ENCODE results near the gene LDLR.

Gene LDLR

DNA sequence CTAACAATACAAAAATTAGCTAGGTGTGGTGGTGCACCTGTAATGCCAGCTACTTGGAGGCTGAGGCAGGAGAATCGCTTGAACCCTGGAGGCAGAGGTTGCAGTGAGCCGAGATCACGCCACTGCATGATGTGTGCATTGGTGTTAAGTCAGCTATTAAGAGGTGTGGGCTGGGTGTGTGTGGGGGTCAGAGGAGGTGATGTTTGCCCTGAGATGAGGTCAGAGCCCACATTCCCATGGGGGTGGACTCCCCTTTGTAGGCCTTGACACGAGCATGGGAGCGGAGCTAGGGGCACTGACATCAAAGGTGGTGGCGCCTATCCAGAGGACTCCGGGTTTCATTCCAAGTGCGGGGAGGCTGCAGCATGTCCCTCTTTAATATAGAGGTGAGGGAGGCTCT lies 34.6 kb upstream of the LDLR start:
- H3K27me3 ChIP-seq (replicated peaks; ENCODE audit: control insufficient read depth, insufficient read depth, low read length) = no peaks in the 10 kb centered on the region
- H3K9ac ChIP-seq (ENCODE audit: low read length) = no peak overlapping the region
- H3K4me3 ChIP-seq (ENCODE audit: low read length) = no peak overlapping the region
- peaks cover 11% of the 10 kb centered on the region for H3K4me1 ChIP-seq (ENCODE audit: control insufficient read depth, insufficient read depth, low read length)
- H3K9me3 ChIP-seq (ENCODE audit: control insufficient read depth, low read length) = no peaks in the 10 kb centered on the region
- no peak for DNase-seq (ENCODE audit: low read depth)
- H3K36me3 ChIP-seq (ENCODE audit: control insufficient read depth, insufficient read depth, low read length, severe bottlenecking) = peaks cover 19% of the 10 kb centered on the region

DNA sequence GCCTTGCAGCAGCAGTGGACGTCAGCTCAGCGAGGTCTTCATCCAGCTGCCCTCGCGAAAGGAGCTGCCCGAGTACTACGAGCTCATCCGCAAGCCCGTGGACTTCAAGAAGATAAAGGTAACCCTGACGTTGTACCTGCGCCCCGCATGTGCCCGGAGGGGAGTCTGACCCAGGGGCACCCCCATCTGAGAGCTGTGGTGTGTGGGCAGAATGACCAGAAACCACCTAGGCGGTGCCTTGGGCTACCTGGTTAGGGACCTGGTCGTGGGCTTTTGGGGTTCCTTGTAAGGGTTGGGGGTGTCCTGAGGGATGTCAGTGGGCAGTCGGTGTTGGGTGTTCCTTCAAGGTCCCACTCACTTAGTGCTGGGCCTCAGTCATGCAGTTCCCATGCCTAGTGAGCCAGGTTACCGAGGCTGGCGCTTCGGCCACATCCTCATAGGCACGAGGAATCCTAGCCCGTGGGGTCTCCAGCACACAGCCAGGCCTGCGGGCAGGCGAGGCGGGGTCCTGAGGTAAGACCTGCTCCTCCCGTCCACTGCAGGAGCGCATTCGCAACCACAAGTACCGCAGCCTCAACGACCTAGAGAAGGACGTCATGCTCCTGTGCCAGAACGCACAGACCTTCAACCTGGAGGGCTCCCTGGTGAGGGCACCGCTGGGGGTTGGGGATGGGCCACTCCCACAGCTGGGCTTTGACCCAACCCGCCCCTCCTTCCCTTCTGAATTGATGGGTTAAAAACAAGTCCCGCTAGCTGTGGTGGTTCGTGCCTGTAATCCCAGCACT lies 30.8 kb upstream of the LDLR start:
- no peaks in the 10 kb centered on the region for H3K27me3 ChIP-seq (replicated peaks; ENCODE audit: control insufficient read depth, insufficient read depth, low read length)
- no peaks in the 10 kb centered on the region for H3K9me3 ChIP-seq (ENCODE audit: control insufficient read depth, low read length)
- H3K4me3 ChIP-seq (ENCODE audit: low read length) = no peak overlapping the region
- H3K36me3 ChIP-seq (ENCODE audit: control insufficient read depth, insufficient read depth, low read length, severe bottlenecking) = peaks cover 39% of the 10 kb centered on the region
- no peak for DNase-seq (ENCODE audit: low read depth)
- H3K9ac ChIP-seq (ENCODE audit: low read length) = no peak overlapping the region
- H3K4me1 ChIP-seq (ENCODE audit: control insufficient read depth, insufficient read depth, low read length) = peaks cover 10% of the 10 kb centered on the region

DNA sequence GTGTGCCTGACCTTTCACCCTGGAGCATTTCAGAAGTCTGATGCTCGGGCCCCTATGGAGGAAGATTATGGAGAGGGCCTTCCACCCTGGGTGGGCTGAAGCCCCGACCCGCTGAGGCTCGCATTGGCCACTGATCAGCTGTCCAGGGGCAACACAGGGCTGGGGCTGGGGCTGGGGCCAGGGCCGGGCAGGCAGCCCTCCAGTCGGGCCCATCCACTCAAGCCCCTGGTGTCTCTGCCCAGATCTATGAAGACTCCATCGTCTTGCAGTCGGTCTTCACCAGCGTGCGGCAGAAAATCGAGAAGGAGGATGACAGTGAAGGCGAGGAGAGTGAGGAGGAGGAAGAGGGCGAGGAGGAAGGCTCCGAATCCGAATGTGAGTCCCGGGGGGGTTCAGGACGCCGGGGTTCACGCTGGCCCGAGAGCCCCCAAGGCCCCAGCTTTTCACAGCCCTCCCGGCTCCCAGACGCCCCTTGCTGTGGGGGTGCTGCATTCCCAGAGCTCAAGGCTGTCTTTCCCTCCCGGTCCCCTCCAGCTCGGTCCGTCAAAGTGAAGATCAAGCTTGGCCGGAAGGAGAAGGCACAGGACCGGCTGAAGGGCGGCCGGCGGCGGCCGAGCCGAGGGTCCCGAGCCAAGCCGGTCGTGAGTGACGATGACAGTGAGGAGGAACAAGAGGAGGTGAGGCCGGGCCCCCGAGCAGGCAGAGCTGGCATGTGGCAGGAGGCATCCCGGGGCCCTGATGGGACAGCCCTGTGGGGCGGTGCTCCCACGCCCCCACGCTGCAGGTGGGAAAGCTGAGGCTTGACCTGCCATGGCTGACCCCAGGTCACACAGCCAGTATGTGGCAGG lies 29.5 kb upstream of the LDLR start:
- H3K27me3 ChIP-seq (replicated peaks; ENCODE audit: control insufficient read depth, insufficient read depth, low read length) = no peaks in the 10 kb centered on the region
- H3K9me3 ChIP-seq (ENCODE audit: control insufficient read depth, low read length) = no peaks in the 10 kb centered on the region
- no peak for DNase-seq (ENCODE audit: low read depth)
- peaks cover 39% of the 10 kb centered on the region for H3K36me3 ChIP-seq (ENCODE audit: control insufficient read depth, insufficient read depth, low read length, severe bottlenecking)
- H3K9ac ChIP-seq (ENCODE audit: low read length) = no peak overlapping the region
- H3K4me3 ChIP-seq (ENCODE audit: low read length) = no peak overlapping the region
- H3K4me1 ChIP-seq (ENCODE audit: control insufficient read depth, insufficient read depth, low read length) = peaks cover 10% of the 10 kb centered on the region

DNA sequence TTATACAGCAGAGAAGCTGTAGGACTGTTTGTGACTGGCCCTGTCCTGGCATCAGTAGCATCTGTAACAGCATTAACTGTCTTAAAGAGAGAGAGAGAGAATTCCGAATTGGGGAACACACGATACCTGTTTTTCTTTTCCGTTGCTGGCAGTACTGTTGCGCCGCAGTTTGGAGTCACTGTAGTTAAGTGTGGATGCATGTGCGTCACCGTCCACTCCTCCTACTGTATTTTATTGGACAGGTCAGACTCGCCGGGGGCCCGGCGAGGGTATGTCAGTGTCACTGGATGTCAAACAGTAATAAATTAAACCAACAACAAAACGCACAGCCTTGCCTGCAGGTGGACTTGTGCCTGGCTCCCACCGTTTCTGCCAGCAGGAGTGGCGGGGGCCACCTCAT lies 27.3 kb upstream of the LDLR start:
- Histone ChIP-seq H3K36me3 (ENCODE audit: control insufficient read depth, insufficient read depth, low read length, severe bottlenecking) (peaks cover 32% of the 10 kb centered on the region), H3K9ac (ENCODE audit: low read length) (no peak overlapping the region), H3K4me1 (ENCODE audit: control insufficient read depth, insufficient read depth, low read length) (peaks cover 14% of the 10 kb centered on the region), H3K4me3 (ENCODE audit: low read length) (no peak overlapping the region), H3K27me3 (replicated peaks; ENCODE audit: control insufficient read depth, insufficient read depth, low read length) (no peaks in the 10 kb centered on the region), H3K9me3 (ENCODE audit: control insufficient read depth, low read length) (no peaks in the 10 kb centered on the region)
- DNase-seq (ENCODE audit: low read depth) = no peak

DNA sequence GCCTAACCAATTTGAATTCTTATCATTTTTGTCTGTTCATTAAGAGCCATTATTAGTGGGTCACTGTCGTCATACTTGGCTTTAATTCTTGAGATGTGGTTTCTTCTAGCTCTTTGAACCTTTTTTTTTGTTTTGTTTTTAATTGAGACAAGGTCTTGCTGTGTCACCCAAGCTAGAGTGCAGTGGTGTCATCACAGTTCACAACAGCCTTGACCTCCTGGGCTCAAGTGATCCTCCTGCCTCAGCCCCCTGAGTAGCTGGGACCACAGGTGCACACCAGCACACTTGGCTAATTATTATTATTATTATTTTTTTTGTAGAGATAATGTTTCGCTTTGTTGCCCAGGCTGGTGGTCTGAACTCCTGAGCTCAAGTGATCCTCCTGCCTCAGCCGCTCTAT lies 25.8 kb upstream of the LDLR start:
- H3K9me3 ChIP-seq (ENCODE audit: control insufficient read depth, low read length) = no peaks in the 10 kb centered on the region
- peaks cover 35% of the 10 kb centered on the region for H3K36me3 ChIP-seq (ENCODE audit: control insufficient read depth, insufficient read depth, low read length, severe bottlenecking)
- H3K9ac ChIP-seq (ENCODE audit: low read length) = no peak overlapping the region
- no peak overlapping the region for H3K4me3 ChIP-seq (ENCODE audit: low read length)
- H3K27me3 ChIP-seq (replicated peaks; ENCODE audit: control insufficient read depth, insufficient read depth, low read length) = no peaks in the 10 kb centered on the region
- H3K4me1 ChIP-seq (ENCODE audit: control insufficient read depth, insufficient read depth, low read length) = peaks cover 14% of the 10 kb centered on the region
- no peak for DNase-seq (ENCODE audit: low read depth)

DNA sequence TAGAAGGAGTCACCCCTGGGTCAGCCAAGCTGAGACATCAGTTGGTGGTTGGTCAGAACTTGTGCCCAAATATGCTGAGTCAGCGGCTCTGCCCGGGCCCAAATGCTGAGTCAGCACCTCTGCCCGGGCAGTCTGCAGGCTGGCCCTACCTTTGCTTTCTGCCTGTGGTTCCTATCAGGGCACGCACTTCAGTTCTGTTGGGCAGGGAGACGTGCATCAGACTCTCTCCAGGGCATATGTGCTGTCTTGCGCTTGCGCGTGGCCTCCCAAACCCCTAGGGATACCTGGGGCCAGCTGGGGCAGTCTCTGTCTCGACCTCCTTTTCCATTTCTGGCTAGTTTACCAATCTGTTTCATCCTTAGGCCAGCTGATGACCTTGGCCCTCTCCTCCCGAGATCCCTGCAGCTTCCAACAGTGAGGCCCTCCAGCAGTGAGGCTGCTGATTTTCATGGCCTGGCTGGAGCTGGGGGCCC lies 24.4 kb upstream of the LDLR start:
- H3K27me3 ChIP-seq (replicated peaks; ENCODE audit: control insufficient read depth, insufficient read depth, low read length) = no peaks in the 10 kb centered on the region
- no peaks in the 10 kb centered on the region for H3K9me3 ChIP-seq (ENCODE audit: control insufficient read depth, low read length)
- H3K4me3 ChIP-seq (ENCODE audit: low read length) = no peak overlapping the region
- H3K9ac ChIP-seq (ENCODE audit: low read length) = no peak overlapping the region
- peaks cover 27% of the 10 kb centered on the region for H3K36me3 ChIP-seq (ENCODE audit: control insufficient read depth, insufficient read depth, low read length, severe bottlenecking)
- H3K4me1 ChIP-seq (ENCODE audit: control insufficient read depth, insufficient read depth, low read length) = peaks cover 4% of the 10 kb centered on the region
- DNase-seq (ENCODE audit: low read depth) = no peak

DNA sequence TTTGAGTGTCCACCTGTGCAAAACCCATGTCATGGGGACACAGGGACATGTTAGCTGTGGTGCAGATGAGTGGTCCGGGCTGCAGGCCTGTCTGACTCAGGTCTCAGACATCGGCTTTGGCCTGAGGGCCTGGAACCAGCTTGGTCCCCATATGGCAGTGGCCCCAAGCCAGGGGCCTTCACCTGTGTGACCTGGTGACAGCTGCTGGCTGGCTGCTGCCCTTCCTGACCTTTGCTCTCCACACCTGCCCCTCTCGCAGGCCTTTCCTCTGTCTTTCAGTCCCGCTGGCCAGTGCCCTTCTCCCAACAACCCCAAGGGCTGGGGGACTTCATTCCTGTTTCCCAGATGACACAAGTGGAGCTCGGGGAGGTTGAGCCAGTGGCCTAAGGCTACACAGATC lies 22.9 kb upstream of the LDLR start:
- H3K27me3 ChIP-seq (replicated peaks; ENCODE audit: control insufficient read depth, insufficient read depth, low read length) = no peaks in the 10 kb centered on the region
- peaks cover 17% of the 10 kb centered on the region for H3K36me3 ChIP-seq (ENCODE audit: control insufficient read depth, insufficient read depth, low read length, severe bottlenecking)
- H3K4me3 ChIP-seq (ENCODE audit: low read length) = no peak overlapping the region
- H3K9me3 ChIP-seq (ENCODE audit: control insufficient read depth, low read length) = no peaks in the 10 kb centered on the region
- peaks cover 4% of the 10 kb centered on the region for H3K4me1 ChIP-seq (ENCODE audit: control insufficient read depth, insufficient read depth, low read length)
- no peak for DNase-seq (ENCODE audit: low read depth)
- no peak overlapping the region for H3K9ac ChIP-seq (ENCODE audit: low read length)

DNA sequence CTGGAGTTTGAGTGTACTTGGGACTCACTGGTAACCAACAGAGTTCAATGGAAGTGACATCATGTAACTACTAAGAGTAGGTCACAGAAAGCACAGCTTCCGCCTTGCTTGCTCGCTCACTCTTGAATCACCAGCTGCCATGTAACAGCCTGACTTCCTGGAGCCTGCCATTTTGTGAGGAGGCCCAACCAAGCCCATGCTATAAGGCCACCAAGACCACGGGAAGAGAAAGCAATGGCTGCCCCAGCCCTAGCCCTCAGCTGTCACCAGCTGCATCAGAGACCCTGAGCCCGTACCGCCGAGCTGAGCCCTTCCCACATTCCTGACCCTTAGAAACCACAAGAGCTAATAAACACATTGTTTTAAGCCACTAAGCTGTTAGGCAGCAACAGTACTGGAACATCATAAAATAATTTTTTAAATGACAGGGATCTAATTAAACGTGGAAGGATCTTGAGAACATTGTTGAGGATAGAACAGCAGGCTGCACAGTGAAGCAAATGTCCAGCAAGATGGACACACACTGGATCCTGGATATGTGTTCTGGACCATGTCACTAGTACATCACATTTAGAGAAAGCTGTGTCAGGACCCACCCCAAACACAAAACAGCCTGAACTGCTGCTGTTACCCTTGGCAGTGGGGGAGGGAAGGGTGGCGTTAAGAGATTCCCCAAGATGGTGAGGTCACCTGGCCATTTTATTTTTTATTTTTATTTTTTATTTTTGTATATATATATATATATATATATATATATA lies 21.7 kb upstream of the LDLR start:
- Histone ChIP-seq H3K9me3 (ENCODE audit: control insufficient read depth, low read length) (no peaks in the 10 kb centered on the region), H3K27me3 (replicated peaks; ENCODE audit: control insufficient read depth, insufficient read depth, low read length) (no peaks in the 10 kb centered on the region), H3K4me1 (ENCODE audit: control insufficient read depth, insufficient read depth, low read length) (peaks cover 4% of the 10 kb centered on the region), H3K36me3 (ENCODE audit: control insufficient read depth, insufficient read depth, low read length, severe bottlenecking) (peaks cover 7% of the 10 kb centered on the region), H3K4me3 (ENCODE audit: low read length) (no peak overlapping the region), H3K9ac (ENCODE audit: low read length) (no peak overlapping the region)
- no peak for DNase-seq (ENCODE audit: low read depth)

DNA sequence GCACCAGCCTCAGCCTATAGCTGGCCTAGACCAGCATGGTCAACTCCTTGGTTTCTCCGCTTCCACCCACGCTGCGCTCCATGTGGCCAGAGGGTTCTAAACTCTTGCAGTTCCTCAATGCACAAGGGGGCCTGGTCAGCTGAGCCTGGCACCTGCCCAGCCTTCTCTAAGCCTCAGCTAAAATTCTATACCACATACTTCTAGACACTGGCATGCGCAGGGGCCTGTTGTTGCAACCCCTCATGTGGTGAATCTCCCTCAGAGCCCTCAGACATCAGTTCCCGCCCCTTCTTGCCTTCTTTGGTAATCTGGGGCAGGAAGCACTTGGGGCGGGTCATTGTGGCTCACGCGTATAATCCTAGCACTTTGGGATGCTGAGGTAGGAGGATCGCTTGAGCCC lies 19.7 kb upstream of the LDLR start:
- Histone ChIP-seq H3K27me3 (replicated peaks; ENCODE audit: control insufficient read depth, insufficient read depth, low read length) (no peaks in the 10 kb centered on the region), H3K36me3 (ENCODE audit: control insufficient read depth, insufficient read depth, low read length, severe bottlenecking) (peaks cover 7% of the 10 kb centered on the region), H3K9me3 (ENCODE audit: control insufficient read depth, low read length) (no peaks in the 10 kb centered on the region), H3K4me1 (ENCODE audit: control insufficient read depth, insufficient read depth, low read length) (peaks cover 4% of the 10 kb centered on the region), H3K9ac (ENCODE audit: low read length) (no peak overlapping the region), H3K4me3 (ENCODE audit: low read length) (no peak overlapping the region)
- DNase-seq (ENCODE audit: low read depth) = no peak

DNA sequence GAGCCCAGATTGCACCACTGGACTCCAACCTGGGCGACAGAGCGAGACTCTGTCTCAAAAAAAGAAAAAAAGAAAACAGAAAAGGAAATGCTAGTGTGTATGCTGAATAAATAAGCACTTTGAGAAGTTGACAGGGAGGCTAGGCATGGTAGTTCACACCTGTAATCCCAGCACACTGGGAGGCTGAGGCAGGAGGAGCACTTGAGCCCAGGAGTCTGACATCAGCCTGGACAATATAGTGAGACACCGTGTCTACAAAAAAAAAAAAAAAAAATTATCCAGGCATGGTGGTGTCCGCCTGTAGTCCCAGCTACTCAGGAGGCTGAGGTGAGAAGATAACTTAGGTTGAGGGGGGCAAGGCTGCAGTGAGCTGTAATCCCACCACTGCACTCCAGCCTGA lies 19.1 kb upstream of the LDLR start:
- H3K4me1 ChIP-seq (ENCODE audit: control insufficient read depth, insufficient read depth, low read length) = peaks cover under 1% of the 10 kb centered on the region
- no peaks in the 10 kb centered on the region for H3K27me3 ChIP-seq (replicated peaks; ENCODE audit: control insufficient read depth, insufficient read depth, low read length)
- no peak overlapping the region for H3K4me3 ChIP-seq (ENCODE audit: low read length)
- no peaks in the 10 kb centered on the region for H3K9me3 ChIP-seq (ENCODE audit: control insufficient read depth, low read length)
- no peak overlapping the region for H3K9ac ChIP-seq (ENCODE audit: low read length)
- DNase-seq (ENCODE audit: low read depth) = no peak
- H3K36me3 ChIP-seq (ENCODE audit: control insufficient read depth, insufficient read depth, low read length, severe bottlenecking) = peaks cover 7% of the 10 kb centered on the region

DNA sequence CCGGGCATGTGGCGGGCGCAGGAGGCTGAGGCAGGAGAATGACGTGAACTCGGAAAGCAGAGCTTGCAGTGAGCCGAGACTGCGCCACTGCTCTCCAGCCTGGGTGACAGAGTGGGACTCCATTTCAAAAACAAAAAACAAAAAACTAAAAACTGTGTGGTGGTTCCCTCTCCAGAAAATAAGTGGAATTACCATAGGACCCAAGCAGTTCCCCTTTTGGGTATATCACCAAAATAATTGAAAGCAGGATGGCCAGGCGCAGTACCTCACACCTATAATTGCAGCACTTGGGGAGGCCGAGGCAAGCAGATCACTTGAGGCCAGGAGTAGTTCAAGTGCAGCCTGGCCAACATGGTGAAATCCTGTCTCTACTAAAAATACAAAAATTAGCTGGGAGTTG lies 15.7 kb upstream of the LDLR start:
- H3K4me1 ChIP-seq (ENCODE audit: control insufficient read depth, insufficient read depth, low read length) = peaks cover 4% of the 10 kb centered on the region
- H3K27me3 ChIP-seq (replicated peaks; ENCODE audit: control insufficient read depth, insufficient read depth, low read length) = no peaks in the 10 kb centered on the region
- no peaks in the 10 kb centered on the region for H3K36me3 ChIP-seq (ENCODE audit: control insufficient read depth, insufficient read depth, low read length, severe bottlenecking)
- H3K9me3 ChIP-seq (ENCODE audit: control insufficient read depth, low read length) = no peaks in the 10 kb centered on the region
- no peak for DNase-seq (ENCODE audit: low read depth)
- no peak overlapping the region for H3K9ac ChIP-seq (ENCODE audit: low read length)
- no peak overlapping the region for H3K4me3 ChIP-seq (ENCODE audit: low read length)

Measured in adipocyte (in vitro differentiated cells).